GM19395 (cell line): Measurements from ENCODE around the gene COX7A2L.
"Not testable (repeated sequence)": the region's sequence is repeated elsewhere in the genome, so short reads cannot be mapped to it uniquely, and the experiment has no call there.

Experiments
- ATAC-seq: cut with Tn5 transposase; IDR thresholded peaks from one replicate; pipeline ENCODE4 v1.9.1; 2021; ENCODE audit warnings: mild to moderate bottlenecking, moderate library complexity; ENCODE audit not compliant: unreplicated experiment

Gene COX7A2L

GRCh38 chr2:42360890-42361727 is at the start of gene COX7A2L:
Gene COX7A2L, minus strand, starts transcription at chr2:42361217. Its CDS starts 56 bp downstream, at chr2:42361161.
- ATAC-seq = peak; percentile 90

- ATAC-seq = no peak
Measured at GRCh38 chr2:42408009-42408408, 47.0 kb upstream of the COX7A2L start.

GRCh38 chr2:42407476-42407875 is 46.5 kb upstream of the COX7A2L start:
- no peak for ATAC-seq

GRCh38 chr2:42404676-42405075 is 43.7 kb upstream of the COX7A2L start:
- ATAC-seq = no peak

GRCh38 chr2:42401773-42402172 is 40.8 kb upstream of the COX7A2L start:
- no peak for ATAC-seq

GRCh38 chr2:42398052-42398451 is 37.0 kb upstream of the COX7A2L start:
- not testable (repeated sequence) for ATAC-seq

- ATAC-seq = not testable (repeated sequence)
Measured at GRCh38 chr2:42393320-42393719, 32.3 kb upstream of the COX7A2L start.

- no peak for ATAC-seq
Measured at GRCh38 chr2:42392191-42392590, 31.2 kb upstream of the COX7A2L start.

- no peak for ATAC-seq
Measured at GRCh38 chr2:42390401-42390969, 29.5 kb upstream of the COX7A2L start.

- ATAC-seq = peak; percentile 65
Measured at GRCh38 chr2:42386682-42387081, 25.7 kb upstream of the COX7A2L start.

- ATAC-seq = no peak
Measured at GRCh38 chr2:42385225-42385624, 24.2 kb upstream of the COX7A2L start.

- ATAC-seq = no peak
Measured at GRCh38 chr2:42383855-42384530, 23.0 kb upstream of the COX7A2L start.

GRCh38 chr2:42382144-42382543 is 21.1 kb upstream of the COX7A2L start:
- no peak for ATAC-seq

GRCh38 chr2:42380026-42380425 is 19.0 kb upstream of the COX7A2L start:
- ATAC-seq = not testable (repeated sequence)

- ATAC-seq = no peak
Measured at GRCh38 chr2:42378415-42378814, 17.4 kb upstream of the COX7A2L start.

- ATAC-seq = no peak
Measured at GRCh38 chr2:42376758-42377157, 15.7 kb upstream of the COX7A2L start.

GRCh38 chr2:42372474-42373200 is 11.6 kb upstream of the COX7A2L start:
- ATAC-seq = no peak

- no peak for ATAC-seq
Measured at GRCh38 chr2:42371611-42372473, 10.8 kb upstream of the COX7A2L start.

GRCh38 chr2:42369532-42370229 is 8.7 kb upstream of the COX7A2L start:
- ATAC-seq = no peak
